ENCODE measurements around the gene POM121L2. TPM values are rescaled to one million over a fixed set of nuclear protein-coding genes. Genes with fewer than 3 reads are reported as not detected.

POM121L2 gene
- total RNA-seq, 2 experiments from 2014 or later, result not detected

- H3K9me3 Mint-ChIP-seq, result no peaks in the 10 kb centered on the region
- intact Hi-C loops (cut with DNase I, micrococcal nuclease), result loop anchor here (2.0 to 5.0 kb wide), 9 partner anchors 126 to 582 kb away; partner anchors contain the start of gene ZNF184 (in 1 of the 2)
- CTCF ChIA-PET, result interaction anchor here (0.7 to 2.1 kb wide), 19 partner anchors 8 to 552 kb away, joined by 3 to 10 read pairs (median 4); partner anchors contain the start of gene ZNF184
- H3K27me3 ChIP-seq (ENCODE audit: control insufficient read depth in 1 of 2, insufficient read depth in 2 of 2, low read length in 2 of 2), result peaks cover 37 to 68% of the 10 kb centered on the region in 2 experiments
- H3K4me1 Mint-ChIP-seq (ENCODE audit: low read depth), result peaks cover 6% of the 10 kb centered on the region
- no peaks in the 10 kb centered on the region for H3K36me3 ChIP-seq (ENCODE audit: insufficient read depth, low read length)
- H3K27ac ChIP-seq (ENCODE audit: low read depth in 1 of 2, low read length in 2 of 2), result no peak overlapping the region
- no peaks in the 10 kb centered on the region for H3K36me3 Mint-ChIP-seq (ENCODE audit: low read depth)
- peaks cover 93% of the 10 kb centered on the region for H3K27me3 Mint-ChIP-seq
- ATAC-seq (ENCODE audit: poor library complexity) (peak; percentile 33), DNase-seq (no peak)
- H3K4me1 ChIP-seq (ENCODE audit: insufficient read depth, low read length), result peaks cover 12% of the 10 kb centered on the region
- H3K27ac Mint-ChIP-seq, result no peak overlapping the region
- H3K4me3 Mint-ChIP-seq, result peak overlapping the region; percentile 83
- POLR2A ChIA-PET, result interaction anchor here (0.7 to 1.6 kb wide), 5 partner anchors 20 to 375 kb away, joined by 3 to 10 read pairs (median 5); no protein-coding TSS in a partner anchor
- H3K4me3 ChIP-seq (ENCODE audit: low read length), result peak overlapping the region; percentile 71
- peak; percentile 8 for TF ChIP-seq CTCF (IDR thresholded peaks at IDR 0.05)
- peaks cover 0 to 10% of the 10 kb centered on the region in 2 experiments for H3K9me3 ChIP-seq (ENCODE audit: control insufficient read depth in 1 of 2, insufficient read depth in 1 of 2, low read length in 2 of 2)
These were observed 838 bp upstream of the POM121L2 start for GRCh38 chr6:27312950-27313271.

GRCh38 chr6:27311806-27312145 is 297 bp downstream of the POM121L2 start:
- no peak for TF ChIP-seq CTCF (IDR thresholded peaks at IDR 0.05)
- Histone ChIP-seq H3K4me1 (ENCODE audit: insufficient read depth, low read length) (peaks cover 12% of the 10 kb centered on the region), H3K27me3 (ENCODE audit: control insufficient read depth in 1 of 2, insufficient read depth in 2 of 2, low read length in 2 of 2) (peaks cover 35 to 72% of the 10 kb centered on the region in 2 experiments), H3K36me3 (ENCODE audit: insufficient read depth, low read length) (no peaks in the 10 kb centered on the region), H3K4me3 (ENCODE audit: low read length) (peak overlapping the region; percentile 71), H3K9me3 (ENCODE audit: control insufficient read depth in 1 of 2, insufficient read depth in 1 of 2, low read length in 2 of 2) (peaks cover 0 to 10% of the 10 kb centered on the region in 2 experiments), H3K27ac (ENCODE audit: low read depth in 1 of 2, low read length in 2 of 2) (no peak overlapping the region)
- ChIA-PET POLR2A (interaction anchor here (1.0 to 1.6 kb wide), 2 partner anchors 134 to 167 kb away, joined by 6 to 10 read pairs; no protein-coding TSS in a partner anchor), CTCF (interaction anchor here (0.9 to 1.9 kb wide), 4 partner anchors 137 to 584 kb away, joined by 3 to 10 read pairs (median 4); a partner anchor contains a TSS)
- DNase-seq (no peak), ATAC-seq (ENCODE audit: poor library complexity) (no peak)
- Mint-ChIP-seq H3K27ac (no peak overlapping the region), H3K9me3 (no peaks in the 10 kb centered on the region), H3K27me3 (peaks cover 92% of the 10 kb centered on the region), H3K36me3 (ENCODE audit: low read depth) (no peaks in the 10 kb centered on the region), H3K4me3 (peak overlapping the region; percentile 83), H3K4me1 (ENCODE audit: low read depth) (peaks cover 6% of the 10 kb centered on the region)
- intact Hi-C loops (cut with DNase I, micrococcal nuclease), result loop anchor here (2.0 to 5.0 kb wide), 9 partner anchors 124 to 583 kb away; partner anchors contain the start of gene ZNF184 (in 1 of the 2)

GRCh38 chr6:27303613-27304272 is 8.3 kb downstream of the POM121L2 start:
- peaks cover 2% of the 10 kb centered on the region for H3K9me3 Mint-ChIP-seq
- no peaks in the 10 kb centered on the region for H3K36me3 ChIP-seq (ENCODE audit: insufficient read depth, low read length)
- no peak for TF ChIP-seq CTCF (IDR thresholded peaks at IDR 0.05)
- no peaks in the 10 kb centered on the region for H3K4me1 Mint-ChIP-seq (ENCODE audit: low read depth)
- intact Hi-C loops (cut with DNase I, micrococcal nuclease), result no loop called here
- H3K9me3 ChIP-seq (ENCODE audit: control insufficient read depth in 1 of 2, insufficient read depth in 1 of 2, low read length in 2 of 2), result peaks cover 7 to 27% of the 10 kb centered on the region in 2 experiments
- no peak for DNase-seq
- H3K36me3 Mint-ChIP-seq (ENCODE audit: low read depth), result no peaks in the 10 kb centered on the region
- H3K27ac ChIP-seq (ENCODE audit: low read depth in 1 of 2, low read length in 2 of 2), result no peak overlapping the region
- H3K27me3 Mint-ChIP-seq, result peaks cover 93% of the 10 kb centered on the region
- no peak overlapping the region for H3K27ac Mint-ChIP-seq
- ChIA-PET POLR2A (no interaction called here), CTCF (interaction anchor here (1.6 kb wide), 1 partner anchor 10 kb away, joined by 5 read pairs; no protein-coding TSS in a partner anchor)
- peaks cover 36 to 85% of the 10 kb centered on the region in 2 experiments for H3K27me3 ChIP-seq (ENCODE audit: control insufficient read depth in 1 of 2, insufficient read depth in 2 of 2, low read length in 2 of 2)
- H3K4me3 Mint-ChIP-seq, result no peak overlapping the region
- ATAC-seq (ENCODE audit: poor library complexity), result no peak
- no peak overlapping the region for H3K4me3 ChIP-seq (ENCODE audit: low read length)
- no peaks in the 10 kb centered on the region for H3K4me1 ChIP-seq (ENCODE audit: insufficient read depth, low read length)
